ENCODE data around the gene CELF3.

The CELF3 gene

DNA sequence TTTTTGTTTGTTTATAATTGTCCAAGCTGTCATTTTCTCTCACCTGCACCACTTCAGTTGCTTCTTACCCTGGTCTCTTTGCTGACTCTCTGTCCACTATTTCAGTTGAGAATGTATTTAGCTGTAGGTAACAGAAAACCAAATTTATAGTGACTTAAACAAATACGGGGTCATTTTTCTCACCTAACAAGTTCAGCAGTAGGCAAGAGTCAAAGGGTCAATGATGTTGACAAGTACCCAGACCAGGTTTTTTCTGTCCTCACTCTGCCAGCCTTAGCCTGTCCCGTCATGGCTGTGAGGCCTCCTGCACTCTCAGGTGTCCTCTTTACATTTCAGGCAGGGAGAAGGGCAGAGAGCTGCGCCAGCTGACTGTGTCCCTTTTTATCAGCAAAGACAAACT is 16.5 kb upstream of the CELF3 start:
- no peak overlapping the region for H3K4ac ChIP-seq (ENCODE audit: low read depth, low read length)
- no peak overlapping the region for H2AK5ac ChIP-seq (ENCODE audit: low read length)
- no peak overlapping the region for H3K4me3 ChIP-seq (ENCODE audit: low read length)
- H3K23ac ChIP-seq (ENCODE audit: low read length) = no peak overlapping the region
- no peaks in the 10 kb centered on the region for H3K36me3 ChIP-seq (ENCODE audit: control insufficient read depth, insufficient read depth, low read length)
- no peak overlapping the region for H2BK15ac ChIP-seq (replicated peaks; ENCODE audit: low read depth)
- no peak overlapping the region for H4K8ac ChIP-seq (ENCODE audit: low read depth, low read length)
- DNase-seq = no peak
- no peak overlapping the region for H3K9ac ChIP-seq (ENCODE audit: low read length)
- no peak overlapping the region for H4K5ac ChIP-seq (ENCODE audit: low read length)
- no peaks in the 10 kb centered on the region for H3K79me1 ChIP-seq (ENCODE audit: low read length)
- no peaks in the 10 kb centered on the region for H3K27me3 ChIP-seq (ENCODE audit: insufficient read depth, low read length, poor library complexity)
- H2BK5ac ChIP-seq (ENCODE audit: low read length) = no peak overlapping the region
- H3K79me2 ChIP-seq (ENCODE audit: control insufficient read depth, insufficient read depth, low read length) = no peaks in the 10 kb centered on the region
- no peak overlapping the region for H3K18ac ChIP-seq (ENCODE audit: low read length)
- peaks cover under 1% of the 10 kb centered on the region for H3K4me1 ChIP-seq (ENCODE audit: control insufficient read depth, low read depth, low read length)
- no peak overlapping the region for H3K27ac ChIP-seq (ENCODE audit: low read depth, low read length)
- no peak overlapping the region for H2BK120ac ChIP-seq (ENCODE audit: low read depth, low read length)
- no peak overlapping the region for H3K56ac ChIP-seq (ENCODE audit: low read length)
- WGBS (ENCODE audit: extremely low coverage, insufficient coverage, low lambda C conversion rate) = no CpG with 5 or more reads among the region's 3 CpGs
- H3K4me2 ChIP-seq (ENCODE audit: low read length) = no peak overlapping the region

DNA sequence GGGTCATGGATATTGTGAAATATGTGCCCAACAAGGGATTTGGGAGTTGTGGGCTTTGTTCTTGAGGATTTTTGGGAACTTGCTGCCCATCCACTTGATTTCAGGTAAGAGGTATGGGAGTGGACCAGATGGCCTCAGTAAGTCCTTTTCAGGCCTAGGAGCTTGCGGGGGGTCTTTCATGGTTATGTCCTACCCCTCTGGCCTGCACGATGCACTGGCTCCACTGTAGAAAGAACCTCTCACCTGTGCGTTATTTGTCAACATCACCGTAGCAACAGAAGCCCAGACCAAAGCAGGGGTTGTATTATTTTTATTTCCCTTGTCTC is 13.3 kb upstream of the CELF3 start:
- Histone ChIP-seq H3K18ac (ENCODE audit: low read length) (no peak overlapping the region), H3K79me1 (ENCODE audit: low read length) (no peaks in the 10 kb centered on the region), H2AK5ac (ENCODE audit: low read length) (no peak overlapping the region), H4K8ac (ENCODE audit: low read depth, low read length) (no peak overlapping the region), H3K23ac (ENCODE audit: low read length) (no peak overlapping the region), H4K5ac (ENCODE audit: low read length) (no peak overlapping the region), H2BK120ac (ENCODE audit: low read depth, low read length) (no peak overlapping the region), H3K4me2 (ENCODE audit: low read length) (no peak overlapping the region), H2BK5ac (ENCODE audit: low read length) (no peak overlapping the region), H2BK15ac (replicated peaks; ENCODE audit: low read depth) (no peak overlapping the region), H3K27me3 (ENCODE audit: insufficient read depth, low read length, poor library complexity) (no peaks in the 10 kb centered on the region), H3K56ac (ENCODE audit: low read length) (no peak overlapping the region), H3K36me3 (ENCODE audit: control insufficient read depth, insufficient read depth, low read length) (no peaks in the 10 kb centered on the region), H3K4ac (ENCODE audit: low read depth, low read length) (no peak overlapping the region), H3K4me3 (ENCODE audit: low read length) (no peak overlapping the region), H3K27ac (ENCODE audit: low read depth, low read length) (no peak overlapping the region), H3K4me1 (ENCODE audit: control insufficient read depth, low read depth, low read length) (peaks cover 1% of the 10 kb centered on the region), H3K9ac (ENCODE audit: low read length) (no peak overlapping the region), H3K79me2 (ENCODE audit: control insufficient read depth, insufficient read depth, low read length) (no peaks in the 10 kb centered on the region)
- no CpG with 5 or more reads among the region's 4 CpGs for WGBS (ENCODE audit: extremely low coverage, insufficient coverage, low lambda C conversion rate)
- no peak for DNase-seq

DNA sequence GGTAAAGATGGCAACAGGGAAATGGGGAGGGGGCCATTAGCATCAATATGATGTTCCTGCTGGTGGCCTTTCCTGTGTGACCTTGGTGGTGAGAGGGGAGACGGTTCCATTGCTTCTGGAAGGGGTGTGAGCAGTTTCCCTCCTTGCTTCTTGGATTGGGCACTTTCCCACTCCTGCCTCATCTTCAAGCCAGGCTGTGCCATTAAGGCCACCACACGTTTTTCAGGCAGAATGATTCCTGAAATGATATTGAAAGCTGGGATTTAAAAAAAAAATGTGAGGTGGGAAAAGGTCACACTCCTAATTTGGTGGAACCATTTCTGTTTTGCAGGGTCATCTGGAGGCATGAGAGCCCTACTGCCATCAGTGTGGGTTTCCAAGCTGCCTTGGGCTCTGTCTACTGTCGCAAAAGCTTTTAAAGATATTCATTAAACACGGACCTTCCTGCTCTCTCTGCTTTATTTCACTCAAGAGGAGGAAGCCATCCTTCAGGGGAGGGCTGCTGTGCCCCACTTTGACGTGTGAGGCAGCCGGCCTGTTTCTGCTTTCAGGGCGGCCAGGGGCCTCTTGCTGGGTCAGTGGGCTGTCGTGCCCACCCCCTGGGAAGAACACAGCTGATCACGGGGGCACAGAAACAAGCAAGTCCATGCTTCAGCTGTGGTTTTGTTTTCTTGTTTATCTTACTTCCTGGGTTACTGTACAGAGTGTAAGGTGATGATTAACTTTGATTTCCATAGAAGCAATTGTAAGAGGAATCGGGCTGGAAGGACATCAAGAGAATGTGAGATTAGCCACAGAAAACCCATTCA is 12.8 kb upstream of the CELF3 start:
- H3K27me3 ChIP-seq (ENCODE audit: insufficient read depth, low read length, poor library complexity) = no peaks in the 10 kb centered on the region
- no CpG with 5 or more reads among the region's 10 CpGs for WGBS (ENCODE audit: extremely low coverage, insufficient coverage, low lambda C conversion rate)
- peaks cover 1% of the 10 kb centered on the region for H3K4me1 ChIP-seq (ENCODE audit: control insufficient read depth, low read depth, low read length)
- H3K79me1 ChIP-seq (ENCODE audit: low read length) = no peaks in the 10 kb centered on the region
- H2AK5ac ChIP-seq (ENCODE audit: low read length) = no peak overlapping the region
- H3K79me2 ChIP-seq (ENCODE audit: control insufficient read depth, insufficient read depth, low read length) = no peaks in the 10 kb centered on the region
- DNase-seq = no peak
- no peak overlapping the region for H2BK120ac ChIP-seq (ENCODE audit: low read depth, low read length)
- H3K9ac ChIP-seq (ENCODE audit: low read length) = no peak overlapping the region
- H3K27ac ChIP-seq (ENCODE audit: low read depth, low read length) = no peak overlapping the region
- no peak overlapping the region for H3K4me3 ChIP-seq (ENCODE audit: low read length)
- no peak overlapping the region for H2BK5ac ChIP-seq (ENCODE audit: low read length)
- no peak overlapping the region for H3K23ac ChIP-seq (ENCODE audit: low read length)
- no peak overlapping the region for H2BK15ac ChIP-seq (replicated peaks; ENCODE audit: low read depth)
- H4K8ac ChIP-seq (ENCODE audit: low read depth, low read length) = no peak overlapping the region
- H3K4me2 ChIP-seq (ENCODE audit: low read length) = no peak overlapping the region
- H3K4ac ChIP-seq (ENCODE audit: low read depth, low read length) = no peak overlapping the region
- no peak overlapping the region for H3K18ac ChIP-seq (ENCODE audit: low read length)
- H3K56ac ChIP-seq (ENCODE audit: low read length) = no peak overlapping the region
- H3K36me3 ChIP-seq (ENCODE audit: control insufficient read depth, insufficient read depth, low read length) = no peaks in the 10 kb centered on the region
- no peak overlapping the region for H4K5ac ChIP-seq (ENCODE audit: low read length)

DNA sequence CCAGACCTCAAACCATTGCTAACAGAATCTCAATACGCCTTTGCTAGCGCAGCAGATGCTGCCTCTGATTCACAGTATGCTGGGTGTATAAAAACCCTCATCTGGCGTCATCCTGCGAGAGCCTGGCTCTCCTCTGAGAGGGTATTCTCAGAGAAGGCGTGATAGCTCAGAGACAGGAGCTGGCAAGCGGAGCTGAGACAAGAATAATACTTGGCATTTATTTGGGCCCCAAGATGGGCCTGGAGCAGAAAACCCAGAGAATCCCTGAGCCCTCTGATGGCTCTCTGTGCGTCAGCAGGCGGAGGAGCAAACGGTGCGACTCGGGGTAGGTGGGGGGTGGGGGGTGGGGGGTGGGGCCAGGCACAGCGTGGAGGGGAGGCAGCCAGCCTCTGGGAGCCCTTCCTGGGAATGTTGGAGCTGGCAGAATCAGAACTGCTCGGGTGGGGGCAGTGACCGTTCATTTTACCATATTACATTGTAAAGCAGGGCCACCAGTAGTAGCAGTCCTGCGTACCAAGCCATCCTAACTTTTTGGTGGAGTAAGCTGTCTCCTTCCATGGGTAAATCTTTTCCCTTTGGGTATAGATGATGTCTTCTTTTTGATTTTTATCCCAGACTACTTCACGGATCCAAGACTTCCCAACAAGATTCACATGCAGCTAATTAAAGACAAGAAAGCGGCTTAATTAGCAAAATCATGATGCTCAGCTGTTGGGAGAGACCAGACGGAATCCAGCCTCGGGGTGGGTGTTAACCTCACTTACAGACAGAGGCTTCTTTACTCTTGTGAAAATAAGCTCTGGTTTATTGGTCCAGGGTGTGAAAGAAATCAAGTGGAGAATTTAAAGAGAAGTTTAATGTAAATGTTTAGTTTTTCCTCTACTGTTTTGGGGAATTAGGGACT is 11.8 kb upstream of the CELF3 start:
- Histone ChIP-seq H3K4me3 (ENCODE audit: low read length) (no peak overlapping the region), H3K4ac (ENCODE audit: low read depth, low read length) (no peak overlapping the region), H4K5ac (ENCODE audit: low read length) (no peak overlapping the region), H3K56ac (ENCODE audit: low read length) (peak overlapping the region; percentile 1), H3K9ac (ENCODE audit: low read length) (no peak overlapping the region), H2BK5ac (ENCODE audit: low read length) (no peak overlapping the region), H2BK120ac (ENCODE audit: low read depth, low read length) (no peak overlapping the region), H3K27ac (ENCODE audit: low read depth, low read length) (no peak overlapping the region), H3K4me2 (ENCODE audit: low read length) (no peak overlapping the region), H3K23ac (ENCODE audit: low read length) (no peak overlapping the region), H3K79me2 (ENCODE audit: control insufficient read depth, insufficient read depth, low read length) (no peaks in the 10 kb centered on the region), H3K18ac (ENCODE audit: low read length) (no peak overlapping the region), H2BK15ac (replicated peaks; ENCODE audit: low read depth) (no peak overlapping the region), H3K27me3 (ENCODE audit: insufficient read depth, low read length, poor library complexity) (no peaks in the 10 kb centered on the region), H3K79me1 (ENCODE audit: low read length) (no peaks in the 10 kb centered on the region), H3K4me1 (ENCODE audit: control insufficient read depth, low read depth, low read length) (peaks cover 1% of the 10 kb centered on the region), H4K8ac (ENCODE audit: low read depth, low read length) (no peak overlapping the region), H3K36me3 (ENCODE audit: control insufficient read depth, insufficient read depth, low read length) (no peaks in the 10 kb centered on the region), H2AK5ac (ENCODE audit: low read length) (no peak overlapping the region)
- peak; percentile 62 for DNase-seq
- no CpG with 5 or more reads among the region's 19 CpGs for WGBS (ENCODE audit: extremely low coverage, insufficient coverage, low lambda C conversion rate)

DNA sequence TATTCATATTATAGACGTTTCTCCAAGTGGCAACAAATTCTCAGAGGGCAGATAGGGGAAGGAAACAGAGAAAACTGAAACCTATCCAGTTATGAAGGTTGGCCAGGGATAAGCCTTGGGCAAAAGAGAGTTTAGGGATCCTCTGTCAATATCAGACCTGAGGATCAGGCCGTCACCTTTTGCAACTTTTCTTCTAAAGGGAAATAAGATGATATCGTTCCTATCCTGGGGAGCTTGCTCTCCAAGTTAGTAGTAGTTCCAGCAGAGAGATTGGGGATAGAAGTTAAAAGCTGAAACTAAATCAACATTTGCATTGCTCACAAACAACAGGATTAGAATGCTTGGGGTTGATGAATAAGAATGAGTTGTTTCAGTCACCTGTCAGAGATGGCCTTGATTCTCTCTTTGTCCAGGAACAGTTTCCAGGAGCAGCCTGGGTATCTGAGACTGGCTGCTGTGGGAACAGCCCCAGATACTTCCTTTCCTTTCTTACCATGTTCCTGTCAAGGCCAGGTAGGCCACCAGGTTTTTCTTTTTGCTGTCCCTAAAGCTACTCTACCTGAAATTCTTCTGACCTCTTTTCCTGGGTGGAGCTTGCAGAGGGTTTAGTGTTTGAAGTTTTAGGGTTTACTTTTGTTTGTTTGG is 7.2 kb upstream of the CELF3 start:
- H3K9ac ChIP-seq (ENCODE audit: low read length) = no peak overlapping the region
- H3K27me3 ChIP-seq (ENCODE audit: insufficient read depth, low read length, poor library complexity) = peaks cover 16% of the 10 kb centered on the region
- no peak overlapping the region for H3K56ac ChIP-seq (ENCODE audit: low read length)
- H3K27ac ChIP-seq (ENCODE audit: low read depth, low read length) = no peak overlapping the region
- H2BK15ac ChIP-seq (replicated peaks; ENCODE audit: low read depth) = no peak overlapping the region
- H3K79me2 ChIP-seq (ENCODE audit: control insufficient read depth, insufficient read depth, low read length) = no peaks in the 10 kb centered on the region
- H3K23ac ChIP-seq (ENCODE audit: low read length) = no peak overlapping the region
- no peak overlapping the region for H3K4me2 ChIP-seq (ENCODE audit: low read length)
- no peak overlapping the region for H4K5ac ChIP-seq (ENCODE audit: low read length)
- H3K18ac ChIP-seq (ENCODE audit: low read length) = no peak overlapping the region
- no peak overlapping the region for H2BK5ac ChIP-seq (ENCODE audit: low read length)
- DNase-seq = no peak
- H3K4me1 ChIP-seq (ENCODE audit: control insufficient read depth, low read depth, low read length) = peaks cover 3% of the 10 kb centered on the region
- no peak overlapping the region for H2BK120ac ChIP-seq (ENCODE audit: low read depth, low read length)
- H3K4ac ChIP-seq (ENCODE audit: low read depth, low read length) = no peak overlapping the region
- H3K4me3 ChIP-seq (ENCODE audit: low read length) = no peak overlapping the region
- no peaks in the 10 kb centered on the region for H3K36me3 ChIP-seq (ENCODE audit: control insufficient read depth, insufficient read depth, low read length)
- no peaks in the 10 kb centered on the region for H3K79me1 ChIP-seq (ENCODE audit: low read length)
- H4K8ac ChIP-seq (ENCODE audit: low read depth, low read length) = no peak overlapping the region
- WGBS (ENCODE audit: extremely low coverage, insufficient coverage, low lambda C conversion rate) = no CpG with 5 or more reads among the region's 3 CpGs
- H2AK5ac ChIP-seq (ENCODE audit: low read length) = no peak overlapping the region
